OCI-LY3 (cell line): Measurements from ENCODE around the gene NOLC1.

ENCODE experiments used
- H2AFZ ChIP-seq: fragments of 200-600, 300-600 bp; shearing (Covaris generic); 2 replicates; pipeline ENCODE4 v1.6.0; 2014; ENCODE audit warnings: antibody characterized with exemption, low read depth, low read length
- H3K27ac ChIP-seq: fragments of 200-600, 300-600 bp; sonication (generic); 2 replicates; pipeline ENCODE4 v1.5.1; 2014; ENCODE audit warnings: mild to moderate bottlenecking, low read length, moderate library complexity, mixed read lengths
- H3K27me3 ChIP-seq: fragments of 200-600, 300-600 bp; sonication (generic); 2 replicates; pipeline ENCODE4 v1.6.1; 2014; ENCODE audit warnings: low read depth, low read length, mixed read lengths
- H3K36me3 ChIP-seq: fragments of 200-600, 300-600 bp; sonication (generic); replicated peaks from 2 replicates; pipeline ENCODE3; 2014; ENCODE audit warnings: low read depth, low read length, mixed read lengths
- H3K4me1 ChIP-seq: fragments of 300-600, 200-600 bp; sonication (generic); 2 replicates; pipeline ENCODE4 v1.6.1; 2014; ENCODE audit warnings: low read length, mixed read lengths
- H3K4me2 ChIP-seq: fragments of 200-600, 300-600 bp; sonication (generic); 2 replicates; pipeline ENCODE4 v1.6.1; 2014; ENCODE audit warnings: low read length, mixed read lengths
- H3K4me3 ChIP-seq: fragments of 300-600, 200-600 bp; sonication (generic); 2 replicates; pipeline ENCODE4 v1.5.1; 2014; ENCODE audit warnings: antibody characterized with exemption, mild to moderate bottlenecking, low read length, moderate library complexity
- H3K79me2 ChIP-seq: fragments of 300-600, 200-600 bp; shearing (Covaris generic); 2 replicates; pipeline ENCODE4 v1.6.1; 2014; ENCODE audit warnings: mild to moderate bottlenecking, low read length, mixed read lengths
- H3K9ac ChIP-seq: fragments of 300-600, 200-600 bp; shearing (Covaris generic); 2 replicates; pipeline ENCODE4 v1.6.0; 2014; ENCODE audit warnings: mild to moderate bottlenecking, low read length, moderate library complexity
- H3K9me3 ChIP-seq: fragments of 200-600, 300-600 bp; shearing (Covaris generic); 2 replicates; pipeline ENCODE4 v1.6.1; 2014; ENCODE audit warnings: low read length, mixed read lengths; ENCODE audit not compliant: insufficient read depth
- H4K20me1 ChIP-seq: fragments of 200-600, 300-600 bp; sonication (generic); 2 replicates; pipeline ENCODE4 v1.6.1; 2016; ENCODE audit warnings: low read length, mixed read lengths; ENCODE audit not compliant: insufficient read depth
- EZH2phosphoT487 ChIP-seq: fragments of 200-600 bp; shearing (Covaris generic); IDR thresholded peaks from 2 replicates; pipeline ENCODE4 v1.6.1; 2018; ENCODE audit warnings: antibody characterized with exemption, mixed run types, low read depth
- TF ChIP-seq, protein P1 (sequence below): fragments of 200-600, 300-600 bp; sonication (generic); IDR thresholded peaks from 2 replicates; pipeline ENCODE4 v1.5.1; 2014; ENCODE audit warnings: antibody characterized with exemption, low read length, low read depth

The NOLC1 gene

DNA sequence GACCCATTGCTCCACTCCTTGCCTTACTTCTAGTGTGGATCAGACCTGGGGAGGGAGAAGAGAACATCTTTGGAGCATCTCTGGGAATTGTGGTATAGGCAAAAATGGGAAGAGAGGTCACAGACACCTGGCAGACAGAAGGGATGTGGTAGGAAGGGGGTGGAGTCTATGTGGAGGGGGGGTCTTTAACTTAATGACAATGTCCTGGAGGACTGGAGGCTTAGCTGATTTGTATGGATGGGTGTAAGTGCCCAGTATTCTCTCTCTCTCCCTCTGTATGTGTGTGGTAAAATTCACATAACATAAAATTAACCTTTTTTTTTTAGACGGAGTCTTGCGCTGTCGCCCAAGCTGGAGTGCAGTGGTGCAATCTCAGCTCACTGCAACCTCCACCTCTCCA, 29.0 kb upstream of the NOLC1 start:
- no peaks in the 10 kb centered on the region for H4K20me1 ChIP-seq
- no peak overlapping the region for H3K4me3 ChIP-seq
- H3K4me2 ChIP-seq, result no peak overlapping the region
- no peaks in the 10 kb centered on the region for H3K9me3 ChIP-seq
- H3K79me2 ChIP-seq, result peaks cover 23% of the 10 kb centered on the region
- no peak overlapping the region for H2AFZ ChIP-seq
- peaks cover 15% of the 10 kb centered on the region for H3K4me1 ChIP-seq
- no peaks in the 10 kb centered on the region for H3K36me3 ChIP-seq
- no peaks in the 10 kb centered on the region for H3K27me3 ChIP-seq
- H3K9ac ChIP-seq, result no peak overlapping the region
- H3K27ac ChIP-seq, result no peak overlapping the region
- TF ChIP-seq EZH2phosphoT487, result no peak
- TF ChIP-seq, protein P1, sequence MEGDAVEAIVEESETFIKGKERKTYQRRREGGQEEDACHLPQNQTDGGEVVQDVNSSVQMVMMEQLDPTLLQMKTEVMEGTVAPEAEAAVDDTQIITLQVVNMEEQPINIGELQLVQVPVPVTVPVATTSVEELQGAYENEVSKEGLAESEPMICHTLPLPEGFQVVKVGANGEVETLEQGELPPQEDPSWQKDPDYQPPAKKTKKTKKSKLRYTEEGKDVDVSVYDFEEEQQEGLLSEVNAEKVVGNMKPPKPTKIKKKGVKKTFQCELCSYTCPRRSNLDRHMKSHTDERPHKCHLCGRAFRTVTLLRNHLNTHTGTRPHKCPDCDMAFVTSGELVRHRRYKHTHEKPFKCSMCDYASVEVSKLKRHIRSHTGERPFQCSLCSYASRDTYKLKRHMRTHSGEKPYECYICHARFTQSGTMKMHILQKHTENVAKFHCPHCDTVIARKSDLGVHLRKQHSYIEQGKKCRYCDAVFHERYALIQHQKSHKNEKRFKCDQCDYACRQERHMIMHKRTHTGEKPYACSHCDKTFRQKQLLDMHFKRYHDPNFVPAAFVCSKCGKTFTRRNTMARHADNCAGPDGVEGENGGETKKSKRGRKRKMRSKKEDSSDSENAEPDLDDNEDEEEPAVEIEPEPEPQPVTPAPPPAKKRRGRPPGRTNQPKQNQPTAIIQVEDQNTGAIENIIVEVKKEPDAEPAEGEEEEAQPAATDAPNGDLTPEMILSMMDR, result no peak

DNA sequence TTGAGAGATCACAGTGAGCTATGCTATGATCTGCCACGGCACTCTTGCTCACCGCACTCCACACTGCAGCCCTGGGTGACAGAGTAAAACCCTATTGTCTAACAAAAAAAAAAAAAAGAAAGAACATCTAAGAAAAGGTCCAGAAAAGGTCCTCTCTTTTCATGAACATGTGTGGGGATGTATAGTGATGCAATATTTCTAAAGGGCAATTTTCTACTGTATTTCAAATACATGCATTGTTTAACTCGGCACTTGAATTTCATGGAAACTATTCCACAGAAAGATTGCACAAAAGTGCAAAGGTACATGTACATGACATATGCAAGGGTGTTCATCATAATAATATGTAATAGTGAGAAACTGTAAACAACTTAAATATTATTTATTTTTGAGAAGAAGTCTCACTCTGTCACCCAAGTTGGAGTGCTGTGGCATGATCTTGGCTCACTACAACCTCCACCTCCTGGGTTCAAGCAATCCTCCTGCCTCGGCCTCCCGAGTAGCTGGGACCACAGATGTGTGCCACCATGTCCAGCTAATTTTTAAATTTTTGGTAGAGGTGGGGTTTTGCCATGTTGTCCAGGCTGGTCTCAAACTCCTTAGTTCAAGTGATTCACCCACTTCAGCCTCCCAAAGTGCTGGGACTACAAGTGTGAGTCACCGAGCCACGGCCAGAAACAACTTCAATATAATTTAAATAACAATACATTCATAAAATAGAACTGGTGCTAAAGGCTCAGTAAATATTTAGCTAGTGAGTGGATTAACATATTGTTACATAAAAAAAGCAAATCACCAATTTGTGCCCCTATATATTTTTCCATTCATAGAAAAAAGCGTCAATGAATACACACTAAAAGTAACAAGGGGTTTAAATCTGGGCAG, 20.7 kb upstream of the NOLC1 start:
- peaks cover 15% of the 10 kb centered on the region for H3K36me3 ChIP-seq
- peak overlapping the region; percentile 91 for H3K4me2 ChIP-seq
- H3K9ac ChIP-seq, result peak overlapping the region; percentile 95
- H2AFZ ChIP-seq, result no peak overlapping the region
- no peaks in the 10 kb centered on the region for H3K27me3 ChIP-seq
- H3K9me3 ChIP-seq, result no peaks in the 10 kb centered on the region
- H3K79me2 ChIP-seq, result peaks cover 43% of the 10 kb centered on the region
- peaks cover 43% of the 10 kb centered on the region for H3K4me1 ChIP-seq
- peaks cover 21% of the 10 kb centered on the region for H4K20me1 ChIP-seq
- H3K4me3 ChIP-seq, result peak overlapping the region; percentile 100
- TF ChIP-seq, protein P1, result no peak
- TF ChIP-seq EZH2phosphoT487, result no peak
- peak overlapping the region; percentile 78; the same call in 1 of the 2 replicates for H3K27ac ChIP-seq

DNA sequence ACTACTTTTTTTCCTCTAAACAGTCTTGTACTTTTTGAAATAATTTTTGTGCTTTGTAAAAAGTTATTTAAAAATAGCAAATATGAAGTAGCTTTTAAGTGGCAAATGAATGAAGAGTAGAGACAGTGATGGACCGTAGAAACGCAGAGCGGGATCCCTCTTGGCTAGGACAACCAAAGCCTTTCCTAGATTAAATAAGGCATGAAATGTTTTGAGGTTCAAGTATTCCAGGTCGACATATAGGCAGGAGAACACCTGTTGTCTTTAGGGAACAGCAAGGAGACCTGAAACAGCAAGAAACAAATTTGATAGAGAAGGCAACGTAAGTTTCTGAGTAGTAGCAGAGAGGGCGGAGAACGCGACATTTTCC, 20.0 kb upstream of the NOLC1 start:
- Histone ChIP-seq H3K36me3 (peaks cover 15% of the 10 kb centered on the region), H2AFZ (peak overlapping the region; percentile 78), H4K20me1 (peaks cover 26% of the 10 kb centered on the region), H3K9me3 (no peaks in the 10 kb centered on the region), H3K4me1 (peaks cover 43% of the 10 kb centered on the region), H3K4me2 (peak overlapping the region; percentile 91), H3K79me2 (peaks cover 50% of the 10 kb centered on the region), H3K9ac (peak overlapping the region; percentile 95), H3K4me3 (peak overlapping the region; percentile 100), H3K27me3 (no peaks in the 10 kb centered on the region), H3K27ac (peak overlapping the region; percentile 78)
- TF ChIP-seq EZH2phosphoT487, result no peak
- TF ChIP-seq, protein P1, result no peak

DNA sequence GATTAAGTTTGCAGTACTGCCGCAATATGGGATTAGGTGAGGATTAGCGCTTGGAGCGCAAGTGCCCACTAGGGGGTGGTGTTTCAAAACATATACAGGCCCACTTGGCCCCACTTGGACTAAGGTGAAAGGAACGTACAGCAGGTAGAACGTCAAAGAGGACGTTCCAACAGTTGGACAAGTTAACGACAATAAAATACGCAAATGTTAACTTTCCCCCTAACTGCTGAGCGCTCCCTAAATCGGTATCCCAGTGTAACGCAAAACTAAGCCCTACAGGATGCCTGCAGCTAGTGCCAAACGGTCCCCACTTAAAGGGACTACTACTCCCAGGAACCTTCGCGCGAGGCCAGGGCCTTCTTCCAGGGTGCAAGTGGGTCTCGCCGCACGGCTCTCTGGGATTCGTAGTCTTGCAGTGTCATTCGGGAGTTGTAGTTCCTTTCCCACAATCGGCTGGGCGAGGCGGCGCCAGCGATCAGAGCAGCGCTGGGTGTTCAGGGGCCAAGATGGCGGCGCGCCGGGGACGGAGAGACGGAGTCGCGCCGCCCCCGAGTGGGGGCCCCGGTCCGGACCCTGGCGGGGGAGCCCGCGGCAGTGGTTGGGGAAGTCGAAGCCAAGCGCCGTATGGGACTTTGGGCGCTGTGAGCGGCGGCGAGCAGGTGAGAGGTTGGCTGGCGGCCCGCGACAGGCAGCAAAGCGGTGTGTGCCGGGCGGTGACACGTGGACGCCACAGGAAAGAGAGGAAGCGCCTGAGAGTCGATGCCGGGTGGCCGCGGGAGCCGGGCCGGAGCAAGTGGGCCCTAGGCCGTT, 19.4 kb upstream of the NOLC1 start, which contains the start of gene PPRC1:
PPRC1 (plus strand) TSS at position 478 of the 810 bp plus-strand sequence; CDS start at position 507, 29 bp downstream.
- Histone ChIP-seq H3K27ac (peak within 1 kb of the TSS; percentile 78), H3K4me1 (peaks cover 43% of the 10 kb centered on the region), H3K79me2 (peaks cover 56% of the 10 kb centered on the region)

More for the DNA sequence above, 19.4 kb upstream of the NOLC1 start, which contains the start of gene PPRC1:
- Histone ChIP-seq H3K4me2 (peak within 1 kb of the TSS; percentile 97), H2AFZ (peak within 1 kb of the TSS; percentile 78), H4K20me1 (peaks cover 32% of the 10 kb centered on the region), H3K27me3 (no peaks in the 10 kb centered on the region), H3K4me3 (peak within 1 kb of the TSS; percentile 100), H3K36me3 (peaks cover 20% of the 10 kb centered on the region), H3K9ac (peak within 1 kb of the TSS; percentile 95), H3K9me3 (no peaks in the 10 kb centered on the region)
- TF ChIP-seq, protein P1, result peak; percentile 81
- no peak for TF ChIP-seq EZH2phosphoT487
